GM12878 (cell line): ENCODE data around the gene RSRC1. TPM values are rescaled to one million over a fixed set of nuclear protein-coding genes. Genes with fewer than 3 reads are reported as not detected.

Source experiments
- ATAC-seq: fragments of 200-7000 bp; cut with Tn5 transposase; 3 replicates; pipeline ENCODE4 v1.9.1; 2020; ENCODE audit warnings: mild to moderate bottlenecking, moderate library complexity
- BruUV-seq: library from RNA; stranded (reverse); fragments of 400-500 nt; replicated peaks from 2 replicates; lab custom pipeline; 2021; lab: Mats Ljungman, UMichigan
- CTCF ChIA-PET: fragments of 300-600 bp; sonication (Branson Sonifier 250); formaldehyde crosslinking; extraction: SDS; loops from one replicate; lab custom pipeline; 2021; ENCODE audit warnings: inconsistent platforms; lab: Yijun Ruan, JAX
- POLR2A ChIA-PET: fragments of 350-600 bp; formaldehyde crosslinking; extraction: SDS; loops from one replicate; lab custom pipeline; 2021; ENCODE audit warnings: inconsistent platforms; lab: Charles Lee
- RAD21 ChIA-PET: fragments of 300-600 bp; sonication (Branson Sonifier 250); formaldehyde crosslinking; loops from one replicate; lab custom pipeline; 2023; ENCODE audit warnings: antibody characterized with exemption; ENCODE audit not compliant: unreplicated experiment; lab: Charles Lee
- SMC1A ChIA-PET: fragments of 300-600 bp; sonication (Branson Sonifier 250); formaldehyde crosslinking; loops from one replicate; lab custom pipeline; 2023; ENCODE audit not compliant: unreplicated experiment, uncharacterized antibody; lab: Charles Lee
- DNase-seq: peaks from one replicate; pipeline ENCODE4 v3.0.0-alpha.2; 2011; ENCODE audit warnings: low read depth, low spot score
- FAIRE-seq: peaks from 3 replicates; lab custom pipeline; 2011; peaks lifted over from hg19 to GRCh38; lab: Jason Lieb, UNC
- H2AFZ ChIP-seq: 2 replicates; pipeline ENCODE4 v1.6.0; 2011; ENCODE audit warnings: low read depth, low read length, control low read depth; ENCODE audit not compliant: control insufficient read depth
- H3K27ac ChIP-seq: 2 replicates; pipeline ENCODE4 v1.5.1; 2011; ENCODE audit warnings: control low read depth; ENCODE audit not compliant: control insufficient read depth, insufficient read depth
- H3K27me3 ChIP-seq, 2 experiments: replicated peaks in 1 of 2; 2 replicates each; pipeline versions ENCODE4 v1.6.0 to v1.6.1; 2011; ENCODE audit warnings: low read length in 1 of 2; ENCODE audit not compliant: control insufficient read depth in 2 of 2, insufficient read depth in 2 of 2
- H3K36me3 ChIP-seq, 2 experiments: 2 replicates each; pipeline ENCODE4 v1.5.1; 2011; ENCODE audit warnings: low read length in 1 of 2; ENCODE audit not compliant: control insufficient read depth in 2 of 2, insufficient read depth in 2 of 2
- H3K4me1 ChIP-seq: 2 replicates; pipeline ENCODE4 v1.6.1; 2011; ENCODE audit warnings: mild to moderate bottlenecking, low read length, moderate library complexity, mixed read lengths; ENCODE audit not compliant: control insufficient read depth, insufficient read depth
- H3K4me2 ChIP-seq: 2 replicates; pipeline ENCODE4 v1.6.0; 2011; ENCODE audit warnings: control low read depth; ENCODE audit not compliant: control insufficient read depth, insufficient read depth
- H3K4me3 ChIP-seq: fragments of 200-600 bp; sonication (generic); 2 replicates; pipeline ENCODE4 v1.5.1; 2016
- H3K79me2 ChIP-seq: 2 replicates; pipeline ENCODE4 v1.6.0; 2011; ENCODE audit warnings: low read length; ENCODE audit not compliant: control insufficient read depth, insufficient read depth
- H3K9ac ChIP-seq: 2 replicates; pipeline ENCODE4 v1.8.0; 2011; ENCODE audit warnings: low read length, control low read depth, mixed read lengths; ENCODE audit not compliant: control insufficient read depth, insufficient read depth
- H3K9me3 ChIP-seq: replicated peaks from 3 replicates; pipeline ENCODE4 v1.5.1; 2011; ENCODE audit warnings: mild to moderate bottlenecking, low read length; ENCODE audit not compliant: control insufficient read depth, insufficient read depth
- H4K20me1 ChIP-seq: 2 replicates; pipeline ENCODE4 v1.6.0; 2011; ENCODE audit not compliant: control insufficient read depth, insufficient read depth
- CREM ChIP-seq: IDR thresholded peaks from 2 replicates; pipeline ENCODE4 v1.6.1; 2014; ENCODE audit warnings: antibody characterized with exemption, low read depth
- NR2C1 ChIP-seq: fragments of 450-650 bp; IDR thresholded peaks from 2 replicates; pipeline ENCODE4 v1.6.1; 2017; ENCODE audit warnings: antibody characterized with exemption, mild to moderate bottlenecking, moderate library complexity
- NR2C2 ChIP-seq: IDR thresholded peaks from 2 replicates; pipeline ENCODE4 v1.6.1; 2011; ENCODE audit warnings: borderline replicate concordance, low read depth; ENCODE audit not compliant: control insufficient read depth, insufficient read length
- POU2F2 ChIP-seq: IDR thresholded peaks from 3 replicates; pipeline ENCODE4 v1.6.1; 2011; ENCODE audit warnings: low read depth, mild to moderate bottlenecking, low read length, borderline replicate concordance
- RBBP5 ChIP-seq: fragments of 200-600 bp; sonication (generic); conservative IDR thresholded peaks from 2 replicates; pipeline ENCODE4 v1.6.1; 2016
- STAT1 ChIP-seq: fragments of 450-650 bp; conservative IDR thresholded peaks from 2 replicates; pipeline ENCODE4 v1.6.1; 2014; ENCODE audit warnings: antibody characterized with exemption, mild to moderate bottlenecking
- WGBS: methylation state at CpG from one replicate; pipeline ENCODE4 v1.1.6; 2016; ENCODE audit warnings: low lambda C conversion rate; ENCODE audit not compliant: insufficient replicate concordance, insufficient coverage; ENCODE audit errors: missing lambda C conversion rate; 5-methylcytosine and 5-hydroxymethylcytosine counted together
- in situ Hi-C: fragments of 300-500 bp; cut with MboI; formaldehyde crosslinking; loops from 9 replicates; pipeline ENCODE4 v1.14.3; 2018; ENCODE audit warnings: mixed read lengths
- intact Hi-C: fragments of 100-400 bp; cut with micrococcal nuclease; formaldehyde crosslinking; loops from one replicate; pipeline ENCODE4 v1.14.2; 2022; ENCODE audit not compliant: unreplicated experiment
- polyA plus RNA-seq, 11 experiments: library from polyadenylated mRNA; depleted of rRNA in 4 of 11; unstranded in 6 of 11; stranded (reverse) in 5 of 11; fragments of >200 nt; fragmentation: Nextera tagmentation in 4 of 11; fragmentation: Illumina TruSeq in 1 of 11; extraction: Ambion mirVana in 4 of 11; extraction: Trizol in 1 of 11; gene quantifications; 1 replicate in 1 of 11; 2 replicates in 10 of 11; pipeline versions ENCODE4 v1.2.1 to v1.2.3, GENCODE V29; 2011 to 2016; ENCODE audit warnings: inconsistent platforms in 2 of 11, missing spikeins in 2 of 11, low read depth in 1 of 11
- total RNA-seq, 4 experiments: library from RNA; depleted of rRNA in 3 of 4; stranded (reverse); fragments of >200 nt in 3 of 4; fragmentation: Illumina TruSeq in 1 of 4; extraction: Trizol in 1 of 4; gene quantifications; 2 replicates each; pipeline versions ENCODE4 v1.2.1 to v1.2.3, GENCODE V29; 2013 to 2021
- TF ChIP-seq, protein P1 (sequence below): IDR thresholded peaks from 2 replicates; pipeline ENCODE4 v1.6.1; 2012; ENCODE audit warnings: improper control_type of control experiment, low read depth, low read length; ENCODE audit not compliant: insufficient replicate concordance
- TF ChIP-seq, protein P2 (sequence below): IDR thresholded peaks from 2 replicates; pipeline ENCODE4 v1.6.1; 2011; ENCODE audit warnings: mild to moderate bottlenecking, low read depth, low read length, moderate library complexity; ENCODE audit not compliant: insufficient replicate concordance
- TF ChIP-seq, protein P3 (sequence below): fragments of 150-350 bp; IDR thresholded peaks from 2 replicates; pipeline ENCODE4 v1.6.1; 2016; ENCODE audit warnings: low read depth, low read length

RSRC1 gene
- total and polyA plus RNA-seq, 10 of the 15 experiments (the other 5 are each of a cell fraction or from before 2014, with no cell fraction given), result 16.4 to 85.9 (median 42.0) TPM

DNA sequence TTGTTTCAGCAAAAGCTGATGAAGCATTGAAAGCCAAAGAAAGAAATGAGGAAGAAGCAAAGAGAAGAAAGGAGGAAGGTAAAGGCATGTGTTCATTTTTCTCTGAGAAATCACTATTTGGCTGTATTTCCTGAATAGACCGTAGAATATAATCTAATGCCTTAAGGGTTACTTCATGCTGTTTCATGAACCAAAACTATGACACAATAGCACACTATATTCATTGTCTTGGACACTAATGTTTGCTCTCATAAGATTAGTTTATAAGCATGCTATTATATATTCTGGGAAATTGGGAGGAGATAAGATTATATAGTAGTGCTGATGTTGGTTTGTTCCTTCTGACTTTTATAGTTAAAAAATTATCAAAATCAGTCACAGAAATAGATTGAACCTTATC lies 351.0 kb downstream of the RSRC1 start (continued):
- TF ChIP-seq, protein P1, sequence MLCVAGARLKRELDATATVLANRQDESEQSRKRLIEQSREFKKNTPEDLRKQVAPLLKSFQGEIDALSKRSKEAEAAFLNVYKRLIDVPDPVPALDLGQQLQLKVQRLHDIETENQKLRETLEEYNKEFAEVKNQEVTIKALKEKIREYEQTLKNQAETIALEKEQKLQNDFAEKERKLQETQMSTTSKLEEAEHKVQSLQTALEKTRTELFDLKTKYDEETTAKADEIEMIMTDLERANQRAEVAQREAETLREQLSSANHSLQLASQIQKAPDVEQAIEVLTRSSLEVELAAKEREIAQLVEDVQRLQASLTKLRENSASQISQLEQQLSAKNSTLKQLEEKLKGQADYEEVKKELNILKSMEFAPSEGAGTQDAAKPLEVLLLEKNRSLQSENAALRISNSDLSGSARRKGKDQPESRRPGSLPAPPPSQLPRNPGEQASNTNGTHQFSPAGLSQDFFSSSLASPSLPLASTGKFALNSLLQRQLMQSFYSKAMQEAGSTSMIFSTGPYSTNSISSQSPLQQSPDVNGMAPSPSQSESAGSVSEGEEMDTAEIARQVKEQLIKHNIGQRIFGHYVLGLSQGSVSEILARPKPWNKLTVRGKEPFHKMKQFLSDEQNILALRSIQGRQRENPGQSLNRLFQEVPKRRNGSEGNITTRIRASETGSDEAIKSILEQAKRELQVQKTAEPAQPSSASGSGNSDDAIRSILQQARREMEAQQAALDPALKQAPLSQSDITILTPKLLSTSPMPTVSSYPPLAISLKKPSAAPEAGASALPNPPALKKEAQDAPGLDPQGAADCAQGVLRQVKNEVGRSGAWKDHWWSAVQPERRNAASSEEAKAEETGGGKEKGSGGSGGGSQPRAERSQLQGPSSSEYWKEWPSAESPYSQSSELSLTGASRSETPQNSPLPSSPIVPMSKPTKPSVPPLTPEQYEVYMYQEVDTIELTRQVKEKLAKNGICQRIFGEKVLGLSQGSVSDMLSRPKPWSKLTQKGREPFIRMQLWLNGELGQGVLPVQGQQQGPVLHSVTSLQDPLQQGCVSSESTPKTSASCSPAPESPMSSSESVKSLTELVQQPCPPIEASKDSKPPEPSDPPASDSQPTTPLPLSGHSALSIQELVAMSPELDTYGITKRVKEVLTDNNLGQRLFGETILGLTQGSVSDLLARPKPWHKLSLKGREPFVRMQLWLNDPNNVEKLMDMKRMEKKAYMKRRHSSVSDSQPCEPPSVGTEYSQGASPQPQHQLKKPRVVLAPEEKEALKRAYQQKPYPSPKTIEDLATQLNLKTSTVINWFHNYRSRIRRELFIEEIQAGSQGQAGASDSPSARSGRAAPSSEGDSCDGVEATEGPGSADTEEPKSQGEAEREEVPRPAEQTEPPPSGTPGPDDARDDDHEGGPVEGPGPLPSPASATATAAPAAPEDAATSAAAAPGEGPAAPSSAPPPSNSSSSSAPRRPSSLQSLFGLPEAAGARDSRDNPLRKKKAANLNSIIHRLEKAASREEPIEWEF, result no peak

DNA sequence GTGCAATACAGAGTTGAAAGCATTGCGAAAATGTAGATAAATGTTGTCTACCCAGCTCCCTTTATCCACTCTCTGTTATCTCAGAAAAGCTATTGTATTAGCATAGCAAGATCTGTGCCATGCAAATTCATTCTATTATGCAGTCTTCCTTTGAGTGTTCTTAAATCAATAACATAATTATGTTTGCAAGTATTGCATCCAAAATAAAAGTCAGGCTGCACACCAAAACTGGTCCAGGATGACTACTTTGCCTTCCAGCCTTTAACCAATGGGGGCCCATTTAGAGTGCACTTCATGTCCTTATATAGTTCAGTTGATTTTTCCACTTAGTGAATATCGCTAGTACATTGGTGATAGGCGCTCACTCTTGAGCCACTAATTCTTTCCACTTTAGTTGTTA lies 353.7 kb downstream of the RSRC1 start:
- ATAC-seq (no peak), DNase-seq (no peak), FAIRE-seq (no peak)
- Histone ChIP-seq H3K27ac (no peak overlapping the region), H2AFZ (no peak overlapping the region), H4K20me1 (no peaks in the 10 kb centered on the region), H3K9me3 (no peaks in the 10 kb centered on the region), H3K9ac (no peak overlapping the region), H3K36me3 (no peaks in the 10 kb centered on the region), H3K27me3 (no peaks in the 10 kb centered on the region), H3K4me3 (no peak overlapping the region), H3K4me1 (no peaks in the 10 kb centered on the region), H3K4me2 (no peak overlapping the region), H3K79me2 (no peaks in the 10 kb centered on the region)
- in situ Hi-C loops (no loop called here), intact Hi-C loops (no loop called here)
- RAD21 ChIA-PET, result interaction anchor here (2.1 kb wide), 1 partner anchor 20 kb away, joined by 4 read pairs; no protein-coding TSS in a partner anchor
- BruUV-seq, result no TSS peak
- POLR2A ChIA-PET, result no interaction called here
- 83% methylated on average over 3 of the region's 3 CpGs for WGBS
- CTCF ChIA-PET, result interaction anchor here (0.7 to 1.2 kb wide), 2 partner anchors 21 to 53 kb away, joined by 3 read pairs; no protein-coding TSS in a partner anchor
- TF ChIP-seq, protein P2, sequence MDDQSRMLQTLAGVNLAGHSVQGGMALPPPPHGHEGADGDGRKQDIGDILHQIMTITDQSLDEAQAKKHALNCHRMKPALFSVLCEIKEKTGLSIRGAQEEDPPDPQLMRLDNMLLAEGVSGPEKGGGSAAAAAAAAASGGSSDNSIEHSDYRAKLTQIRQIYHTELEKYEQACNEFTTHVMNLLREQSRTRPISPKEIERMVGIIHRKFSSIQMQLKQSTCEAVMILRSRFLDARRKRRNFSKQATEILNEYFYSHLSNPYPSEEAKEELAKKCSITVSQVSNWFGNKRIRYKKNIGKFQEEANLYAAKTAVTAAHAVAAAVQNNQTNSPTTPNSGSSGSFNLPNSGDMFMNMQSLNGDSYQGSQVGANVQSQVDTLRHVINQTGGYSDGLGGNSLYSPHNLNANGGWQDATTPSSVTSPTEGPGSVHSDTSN, result no peak
- TF ChIP-seq CREM (no peak), NR2C2 (no peak), STAT1 (no peak), NR2C1 (no peak), POU2F2 (no peak), RBBP5 (no peak)
- TF ChIP-seq, protein P3, sequence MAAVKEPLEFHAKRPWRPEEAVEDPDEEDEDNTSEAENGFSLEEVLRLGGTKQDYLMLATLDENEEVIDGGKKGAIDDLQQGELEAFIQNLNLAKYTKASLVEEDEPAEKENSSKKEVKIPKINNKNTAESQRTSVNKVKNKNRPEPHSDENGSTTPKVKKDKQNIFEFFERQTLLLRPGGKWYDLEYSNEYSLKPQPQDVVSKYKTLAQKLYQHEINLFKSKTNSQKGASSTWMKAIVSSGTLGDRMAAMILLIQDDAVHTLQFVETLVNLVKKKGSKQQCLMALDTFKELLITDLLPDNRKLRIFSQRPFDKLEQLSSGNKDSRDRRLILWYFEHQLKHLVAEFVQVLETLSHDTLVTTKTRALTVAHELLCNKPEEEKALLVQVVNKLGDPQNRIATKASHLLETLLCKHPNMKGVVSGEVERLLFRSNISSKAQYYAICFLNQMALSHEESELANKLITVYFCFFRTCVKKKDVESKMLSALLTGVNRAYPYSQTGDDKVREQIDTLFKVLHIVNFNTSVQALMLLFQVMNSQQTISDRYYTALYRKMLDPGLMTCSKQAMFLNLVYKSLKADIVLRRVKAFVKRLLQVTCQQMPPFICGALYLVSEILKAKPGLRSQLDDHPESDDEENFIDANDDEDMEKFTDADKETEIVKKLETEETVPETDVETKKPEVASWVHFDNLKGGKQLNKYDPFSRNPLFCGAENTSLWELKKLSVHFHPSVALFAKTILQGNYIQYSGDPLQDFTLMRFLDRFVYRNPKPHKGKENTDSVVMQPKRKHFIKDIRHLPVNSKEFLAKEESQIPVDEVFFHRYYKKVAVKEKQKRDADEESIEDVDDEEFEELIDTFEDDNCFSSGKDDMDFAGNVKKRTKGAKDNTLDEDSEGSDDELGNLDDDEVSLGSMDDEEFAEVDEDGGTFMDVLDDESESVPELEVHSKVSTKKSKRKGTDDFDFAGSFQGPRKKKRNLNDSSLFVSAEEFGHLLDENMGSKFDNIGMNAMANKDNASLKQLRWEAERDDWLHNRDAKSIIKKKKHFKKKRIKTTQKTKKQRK, result no peak
- SMC1A ChIA-PET, result interaction anchor here (1.0 to 1.8 kb wide), 2 partner anchors 23 to 29 kb away, joined by 3 to 6 read pairs; no protein-coding TSS in a partner anchor
